ENCODE results near the gene MRPL55. TPM values are rescaled to one million over a fixed set of nuclear protein-coding genes. Genes with fewer than 3 reads are reported as not detected.

The MRPL55 gene
- polyA plus RNA-seq, 3 donors from 2014 or later, result 125 to 230 (median 129) TPM

GRCh38 chr1:228079601-228080263 is 29.4 kb downstream of the MRPL55 start:
- peaks cover 5 to 16% (median 14%) of the 10 kb centered on the region in 3 donors for H3K27me3 Mint-ChIP-seq (ENCODE audit: low read depth in 3 of 3)
- H3K4me3 Mint-ChIP-seq, result peak overlapping the region in 1 of 5 donors; percentile 15
- H3K9me3 Mint-ChIP-seq, result no peaks in the 10 kb centered on the region
- DNase-seq, result no peak
- peak overlapping the region in 1 of 6 donors; percentile 78 for H3K27ac Mint-ChIP-seq
- H3K36me3 Mint-ChIP-seq, result no peaks in the 10 kb centered on the region
- peaks cover 19 to 21% of the 10 kb centered on the region in 2 donors for H3K4me1 Mint-ChIP-seq

- DNase-seq, result no peak
- Mint-ChIP-seq H3K4me3 (no peak overlapping the region), H3K9me3 (no peaks in the 10 kb centered on the region), H3K27ac (no peak overlapping the region), H3K4me1 (peaks cover 12 to 14% of the 10 kb centered on the region in 2 donors), H3K36me3 (no peaks in the 10 kb centered on the region), H3K27me3 (ENCODE audit: low read depth in 3 of 3) (peaks cover 5 to 12% (median 12%) of the 10 kb centered on the region in 3 donors)
Measured at GRCh38 chr1:228079013-228079412, 30.1 kb downstream of the MRPL55 start.

- peaks cover 5% of the 10 kb centered on the region in 2 donors for H3K4me1 Mint-ChIP-seq
- H3K27me3 Mint-ChIP-seq (ENCODE audit: low read depth in 3 of 3), result peaks cover 0 to 4% (median 4%) of the 10 kb centered on the region in 3 donors
- no peak overlapping the region for H3K4me3 Mint-ChIP-seq
- H3K36me3 Mint-ChIP-seq, result no peaks in the 10 kb centered on the region
- peak overlapping the region in 1 of 6 donors; percentile 35 for H3K27ac Mint-ChIP-seq
- H3K9me3 Mint-ChIP-seq, result no peaks in the 10 kb centered on the region
- DNase-seq, result no peak
Measured at GRCh38 chr1:228077565-228078330, 31.4 kb downstream of the MRPL55 start.

GRCh38 chr1:228076796-228077430 is 32.2 kb downstream of the MRPL55 start:
- peaks cover 0 to 4% (median 3%) of the 10 kb centered on the region in 3 donors for H3K27me3 Mint-ChIP-seq (ENCODE audit: low read depth in 3 of 3)
- no peak for DNase-seq
- H3K27ac Mint-ChIP-seq, result peak overlapping the region in 1 of 6 donors; percentile 35
- H3K36me3 Mint-ChIP-seq, result no peaks in the 10 kb centered on the region
- peaks cover 5% of the 10 kb centered on the region in 2 donors for H3K4me1 Mint-ChIP-seq
- H3K4me3 Mint-ChIP-seq, result no peak overlapping the region
- no peaks in the 10 kb centered on the region for H3K9me3 Mint-ChIP-seq

GRCh38 chr1:228075801-228076271 is 33.3 kb downstream of the MRPL55 start:
- no peak for DNase-seq
- H3K4me3 Mint-ChIP-seq, result no peak overlapping the region
- no peaks in the 10 kb centered on the region for H3K36me3 Mint-ChIP-seq
- H3K27me3 Mint-ChIP-seq (ENCODE audit: low read depth in 3 of 3), result peaks cover 0 to 2% (median 0%) of the 10 kb centered on the region in 3 donors
- H3K4me1 Mint-ChIP-seq, result no peaks in the 10 kb centered on the region
- peak overlapping the region in 1 of 6 donors; percentile 53 for H3K27ac Mint-ChIP-seq
- H3K9me3 Mint-ChIP-seq, result no peaks in the 10 kb centered on the region

- H3K4me3 Mint-ChIP-seq, result no peak overlapping the region
- DNase-seq, result no peak
- no peaks in the 10 kb centered on the region for H3K9me3 Mint-ChIP-seq
- H3K27ac Mint-ChIP-seq, result no peak overlapping the region
- no peaks in the 10 kb centered on the region for H3K4me1 Mint-ChIP-seq
- no peaks in the 10 kb centered on the region for H3K36me3 Mint-ChIP-seq
- peaks cover 0 to 2% (median 0%) of the 10 kb centered on the region in 3 donors for H3K27me3 Mint-ChIP-seq (ENCODE audit: low read depth in 3 of 3)
Measured at GRCh38 chr1:228074954-228075730, 34.0 kb downstream of the MRPL55 start.

GRCh38 chr1:228073857-228074545 is 35.1 kb downstream of the MRPL55 start:
- Mint-ChIP-seq H3K36me3 (no peaks in the 10 kb centered on the region), H3K4me3 (no peak overlapping the region), H3K4me1 (no peaks in the 10 kb centered on the region), H3K27ac (peak overlapping the region in 1 of 6 donors; percentile 10), H3K9me3 (no peaks in the 10 kb centered on the region), H3K27me3 (ENCODE audit: low read depth in 3 of 3) (peaks cover 0 to 2% (median 0%) of the 10 kb centered on the region in 3 donors)
- no peak for DNase-seq

- peaks cover 0 to 2% (median 0%) of the 10 kb centered on the region in 3 donors for H3K27me3 Mint-ChIP-seq (ENCODE audit: low read depth in 3 of 3)
- no peaks in the 10 kb centered on the region for H3K36me3 Mint-ChIP-seq
- no peaks in the 10 kb centered on the region for H3K9me3 Mint-ChIP-seq
- H3K4me1 Mint-ChIP-seq, result no peaks in the 10 kb centered on the region
- no peak overlapping the region for H3K4me3 Mint-ChIP-seq
- DNase-seq, result no peak
- no peak overlapping the region for H3K27ac Mint-ChIP-seq
Measured at GRCh38 chr1:228073061-228073856, 35.8 kb downstream of the MRPL55 start.

- no peak for DNase-seq
- no peak overlapping the region for H3K27ac Mint-ChIP-seq
- H3K9me3 Mint-ChIP-seq, result no peaks in the 10 kb centered on the region
- no peak overlapping the region for H3K4me3 Mint-ChIP-seq
- H3K27me3 Mint-ChIP-seq (ENCODE audit: low read depth in 3 of 3), result peaks cover 0 to 3% (median 0%) of the 10 kb centered on the region in 3 donors
- H3K4me1 Mint-ChIP-seq, result no peaks in the 10 kb centered on the region
- no peaks in the 10 kb centered on the region for H3K36me3 Mint-ChIP-seq
Measured at GRCh38 chr1:228072658-228073043, 36.4 kb downstream of the MRPL55 start.

- no peaks in the 10 kb centered on the region for H3K36me3 Mint-ChIP-seq
- H3K4me3 Mint-ChIP-seq, result no peak overlapping the region
- no peaks in the 10 kb centered on the region for H3K9me3 Mint-ChIP-seq
- H3K4me1 Mint-ChIP-seq, result no peaks in the 10 kb centered on the region
- peak overlapping the region in 1 of 6 donors; percentile 14 for H3K27ac Mint-ChIP-seq
- H3K27me3 Mint-ChIP-seq (ENCODE audit: low read depth in 3 of 3), result peaks cover 0 to 9% (median 1%) of the 10 kb centered on the region in 3 donors
- DNase-seq, result no peak
Measured at GRCh38 chr1:228071839-228072657, 37.1 kb downstream of the MRPL55 start.

- Mint-ChIP-seq H3K4me1 (no peaks in the 10 kb centered on the region), H3K36me3 (no peaks in the 10 kb centered on the region), H3K27me3 (ENCODE audit: low read depth in 3 of 3) (peaks cover 1 to 15% (median 3%) of the 10 kb centered on the region in 3 donors), H3K27ac (no peak overlapping the region), H3K4me3 (no peak overlapping the region), H3K9me3 (no peaks in the 10 kb centered on the region)
- DNase-seq, result no peak
Measured at GRCh38 chr1:228070851-228071250, 38.2 kb downstream of the MRPL55 start.

- no peaks in the 10 kb centered on the region for H3K36me3 Mint-ChIP-seq
- no peak overlapping the region for H3K4me3 Mint-ChIP-seq
- no peaks in the 10 kb centered on the region for H3K9me3 Mint-ChIP-seq
- H3K4me1 Mint-ChIP-seq, result no peaks in the 10 kb centered on the region
- no peak for DNase-seq
- H3K27ac Mint-ChIP-seq, result no peak overlapping the region
- H3K27me3 Mint-ChIP-seq (ENCODE audit: low read depth in 3 of 3), result peaks cover 1 to 19% (median 3%) of the 10 kb centered on the region in 3 donors
Measured at GRCh38 chr1:228070173-228070572, 38.9 kb downstream of the MRPL55 start.

Measured in immature natural killer cell (primary cell).